MM.1S (cell line): ENCODE results near the gene CYP24A1.

ENCODE experiments used
- DNase-seq: peaks from one replicate; pipeline ENCODE4 v3.0.0-alpha.2; 2015
- H2AFZ ChIP-seq: fragments of 300-600 bp; sonication (generic); 2 replicates; pipeline ENCODE4 v1.6.0; 2016; ENCODE audit warnings: antibody characterized with exemption, low read length
- H3F3A ChIP-seq: fragments of 300-600 bp; sonication (generic); 2 replicates; pipeline ENCODE4 v1.6.1; 2016; ENCODE audit warnings: mild to moderate bottlenecking, antibody characterized with exemption, low read length, moderate library complexity, mixed read lengths; ENCODE audit not compliant: insufficient read depth
- H3K27ac ChIP-seq: fragments of 300-600 bp; sonication (generic); 2 replicates; pipeline ENCODE4 v1.5.1; 2016; ENCODE audit warnings: mild to moderate bottlenecking, low read length
- H3K27me3 ChIP-seq: fragments of 300-600 bp; sonication (generic); replicated peaks from 2 replicates; pipeline ENCODE4 v1.6.0; 2016; ENCODE audit warnings: low read length; ENCODE audit not compliant: insufficient read depth
- H3K36me3 ChIP-seq: fragments of 300-600 bp; sonication (generic); replicated peaks from 2 replicates; pipeline ENCODE4 v1.6.1; 2016; ENCODE audit warnings: mild to moderate bottlenecking, low read length, mixed read lengths; ENCODE audit not compliant: insufficient read depth
- H3K4me1 ChIP-seq: fragments of 300-600 bp; sonication (generic); 2 replicates; pipeline ENCODE4 v1.6.1; 2016; ENCODE audit warnings: low read length, mixed read lengths
- H3K4me2 ChIP-seq: fragments of 300-600 bp; sonication (generic); 2 replicates; pipeline ENCODE4 v1.6.0; 2016; ENCODE audit warnings: low read depth, low read length
- H3K4me3 ChIP-seq: fragments of 300-600 bp; sonication (generic); 2 replicates; pipeline ENCODE4 v1.5.1; 2016; ENCODE audit warnings: low read length, mixed read lengths
- H3K79me2 ChIP-seq: fragments of 300-600 bp; sonication (generic); 2 replicates; pipeline ENCODE4 v1.6.1; 2016; ENCODE audit warnings: mixed run types, low read length, mixed read lengths
- H3K9ac ChIP-seq: fragments of 300-600 bp; sonication (generic); 2 replicates; pipeline ENCODE4 v1.6.1; 2016; ENCODE audit warnings: low read length, mixed read lengths
- H3K9me2 ChIP-seq: fragments of 300-600 bp; sonication (generic); replicated peaks from 2 replicates; pipeline ENCODE4 v1.6.1; 2016; ENCODE audit warnings: mild to moderate bottlenecking, low read length, mixed read lengths; ENCODE audit not compliant: insufficient read depth
- H3K9me3 ChIP-seq: fragments of 300-600 bp; sonication (generic); replicated peaks from 2 replicates; pipeline ENCODE4 v1.6.1; 2016; ENCODE audit warnings: mild to moderate bottlenecking, low read length, mixed read lengths; ENCODE audit not compliant: insufficient read depth
- H4K20me1 ChIP-seq: fragments of 300-600 bp; sonication (generic); 2 replicates; pipeline ENCODE4 v1.6.1; 2016; ENCODE audit warnings: mild to moderate bottlenecking, low read length, moderate library complexity, mixed read lengths; ENCODE audit not compliant: insufficient read depth
- EZH2 ChIP-seq: fragments of 300-600 bp; sonication (generic); optimal IDR thresholded peaks from 2 replicates; pipeline ENCODE3; 2017; ENCODE audit warnings: low read depth, mild to moderate bottlenecking, antibody characterized with exemption, low read length, mixed read lengths
- EZH2phosphoT487 ChIP-seq: fragments of 300-600 bp; sonication (generic); IDR thresholded peaks from 2 replicates; pipeline ENCODE4 v1.6.1; 2018; ENCODE audit warnings: antibody characterized with exemption, low read length
- TF ChIP-seq, protein P1 (sequence below): fragments of 300-600 bp; sonication (generic); IDR thresholded peaks from 2 replicates; pipeline ENCODE4 v1.5.1; 2016; ENCODE audit warnings: antibody characterized with exemption, low read length, mixed read lengths

Gene CYP24A1

DNA sequence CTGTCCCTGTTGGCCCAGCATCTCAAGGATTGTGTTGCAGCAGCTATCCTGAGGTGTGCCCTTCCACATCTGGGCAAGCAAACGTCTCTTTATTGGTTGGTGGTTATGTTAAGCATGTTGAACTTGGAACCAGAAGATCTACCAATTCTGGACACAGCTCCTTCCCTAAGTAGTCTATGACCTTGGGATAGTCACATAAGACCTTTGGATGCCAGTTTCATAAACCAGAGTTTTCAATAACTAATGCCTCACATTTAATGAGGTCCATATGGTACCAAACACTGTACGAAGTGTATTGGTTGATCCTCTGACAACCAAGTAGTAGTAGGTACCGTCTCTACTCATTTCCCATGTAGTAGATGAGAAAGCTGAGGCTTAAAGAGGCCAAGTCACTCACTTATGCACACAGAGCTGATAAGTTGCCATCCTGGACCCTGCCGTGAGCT lies 3.7 kb downstream of the CYP24A1 start:
- no peak for DNase-seq
- Histone ChIP-seq H3K27me3 (peaks cover 23% of the 10 kb centered on the region; the same call in 1 of the 2 replicates), H3K79me2 (no peaks in the 10 kb centered on the region), H3K9me3 (no peaks in the 10 kb centered on the region), H3K9me2 (no peaks in the 10 kb centered on the region), H3F3A (no peaks in the 10 kb centered on the region), H3K9ac (no peak overlapping the region), H3K4me2 (no peak overlapping the region), H3K4me3 (no peak overlapping the region), H3K27ac (no peak overlapping the region), H4K20me1 (no peaks in the 10 kb centered on the region), H3K4me1 (no peaks in the 10 kb centered on the region), H3K36me3 (no peaks in the 10 kb centered on the region), H2AFZ (no peak overlapping the region)
- TF ChIP-seq EZH2 (no peak), EZH2phosphoT487 (no peak)
- TF ChIP-seq, protein P1, sequence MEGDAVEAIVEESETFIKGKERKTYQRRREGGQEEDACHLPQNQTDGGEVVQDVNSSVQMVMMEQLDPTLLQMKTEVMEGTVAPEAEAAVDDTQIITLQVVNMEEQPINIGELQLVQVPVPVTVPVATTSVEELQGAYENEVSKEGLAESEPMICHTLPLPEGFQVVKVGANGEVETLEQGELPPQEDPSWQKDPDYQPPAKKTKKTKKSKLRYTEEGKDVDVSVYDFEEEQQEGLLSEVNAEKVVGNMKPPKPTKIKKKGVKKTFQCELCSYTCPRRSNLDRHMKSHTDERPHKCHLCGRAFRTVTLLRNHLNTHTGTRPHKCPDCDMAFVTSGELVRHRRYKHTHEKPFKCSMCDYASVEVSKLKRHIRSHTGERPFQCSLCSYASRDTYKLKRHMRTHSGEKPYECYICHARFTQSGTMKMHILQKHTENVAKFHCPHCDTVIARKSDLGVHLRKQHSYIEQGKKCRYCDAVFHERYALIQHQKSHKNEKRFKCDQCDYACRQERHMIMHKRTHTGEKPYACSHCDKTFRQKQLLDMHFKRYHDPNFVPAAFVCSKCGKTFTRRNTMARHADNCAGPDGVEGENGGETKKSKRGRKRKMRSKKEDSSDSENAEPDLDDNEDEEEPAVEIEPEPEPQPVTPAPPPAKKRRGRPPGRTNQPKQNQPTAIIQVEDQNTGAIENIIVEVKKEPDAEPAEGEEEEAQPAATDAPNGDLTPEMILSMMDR: no peak

DNA sequence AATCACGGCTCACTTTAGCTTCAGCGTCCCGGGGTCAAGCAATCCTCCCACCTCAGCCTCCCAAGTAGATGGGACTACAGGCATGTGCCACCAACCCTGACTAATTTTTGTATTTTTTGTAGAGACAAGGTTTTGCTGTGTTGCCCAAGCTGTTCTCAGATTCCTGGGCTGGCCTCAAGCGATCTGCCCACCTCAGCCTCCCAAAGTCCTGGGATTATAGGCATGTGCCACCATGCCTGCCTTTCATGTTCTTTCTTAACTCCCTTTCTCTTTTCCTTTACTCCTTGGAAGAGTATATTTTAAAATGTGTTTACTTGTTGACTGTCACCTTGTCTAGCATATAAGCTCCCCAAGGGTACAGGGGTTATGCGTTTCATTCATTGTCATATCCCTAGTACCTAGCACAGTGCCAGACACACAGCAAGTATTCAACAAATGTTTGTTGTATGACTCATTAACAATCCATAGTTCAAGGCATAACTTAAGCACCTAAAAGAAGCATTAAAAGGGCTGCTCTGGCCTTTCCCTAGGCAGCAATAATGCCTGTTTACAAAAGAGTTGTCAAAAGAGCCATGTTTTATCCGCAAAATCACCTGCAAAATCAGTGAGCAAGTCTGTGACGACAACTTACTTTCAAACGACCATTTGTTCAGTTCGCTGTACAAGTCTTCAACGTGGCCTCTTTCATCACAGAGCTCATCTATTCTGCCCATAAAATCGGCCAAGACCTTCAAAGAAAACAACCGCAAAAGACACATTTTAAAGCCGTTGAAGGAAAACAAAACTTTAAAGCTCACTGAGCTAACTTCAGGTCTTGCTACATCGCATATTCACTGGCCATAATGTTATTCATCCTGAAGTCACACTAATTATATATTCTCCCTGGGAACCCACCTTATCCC lies 4.6 kb downstream of the CYP24A1 start:
- Histone ChIP-seq H3K9me2 (no peaks in the 10 kb centered on the region), H4K20me1 (no peaks in the 10 kb centered on the region), H3K9me3 (no peaks in the 10 kb centered on the region), H3K27ac (no peak overlapping the region), H3K4me1 (no peaks in the 10 kb centered on the region), H3K4me3 (no peak overlapping the region), H2AFZ (no peak overlapping the region), H3K27me3 (peaks cover 17% of the 10 kb centered on the region; the same call in 1 of the 2 replicates), H3K9ac (no peak overlapping the region), H3K36me3 (no peaks in the 10 kb centered on the region), H3K79me2 (no peaks in the 10 kb centered on the region), H3F3A (no peaks in the 10 kb centered on the region), H3K4me2 (no peak overlapping the region)
- no peak for DNase-seq
- TF ChIP-seq EZH2phosphoT487 (no peak), EZH2 (no peak)
- TF ChIP-seq, protein P1: no peak

DNA sequence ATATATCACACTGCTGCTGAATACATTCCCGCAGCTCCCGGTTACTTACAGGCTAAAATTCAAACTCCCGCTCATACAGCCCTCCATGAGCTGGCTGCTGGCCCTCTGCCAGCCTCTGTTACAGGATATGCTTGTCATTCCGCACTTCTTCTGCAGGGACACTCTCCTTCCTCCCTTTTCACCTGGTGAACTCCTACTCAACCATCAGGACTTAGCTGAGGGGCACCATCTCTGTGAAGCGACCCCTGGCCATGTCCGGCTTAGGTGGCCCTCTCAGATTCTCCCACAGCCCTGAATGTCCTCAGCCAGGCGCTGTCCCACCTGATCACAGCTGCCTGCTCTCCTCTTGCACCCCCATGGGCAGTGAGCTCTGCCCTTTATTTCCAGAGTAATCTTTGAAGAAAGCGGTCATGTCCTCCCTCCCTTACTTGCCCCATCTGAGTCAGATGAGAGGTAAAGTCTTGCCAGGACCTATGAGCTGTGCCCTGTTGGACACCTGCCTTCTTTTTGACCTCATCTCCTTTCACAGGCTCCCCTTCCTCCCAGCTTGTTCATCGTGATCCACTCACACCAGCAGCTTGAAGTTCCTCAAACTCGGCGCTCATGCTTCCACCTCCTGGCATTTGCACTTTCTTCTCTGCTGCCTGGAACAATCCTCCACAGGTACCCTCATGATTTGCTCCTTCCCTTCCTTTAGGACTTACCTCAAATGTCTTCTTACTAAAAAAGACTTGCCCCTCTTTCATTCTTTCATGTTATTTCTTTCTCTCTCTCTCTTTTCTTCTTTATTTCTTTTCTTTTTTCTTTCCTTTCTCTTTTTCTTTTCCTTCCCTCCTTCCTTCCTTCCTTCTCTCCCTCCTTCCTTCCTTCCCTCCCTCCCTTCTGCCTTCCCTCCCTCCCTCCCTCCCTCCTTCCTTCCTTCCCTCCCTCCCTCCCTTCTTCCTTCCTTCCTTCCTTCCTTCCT lies 5.6 kb downstream of the CYP24A1 start:
- Histone ChIP-seq H4K20me1 (no peaks in the 10 kb centered on the region), H3K27me3 (peaks cover 8% of the 10 kb centered on the region; the same call in 1 of the 2 replicates), H3K9ac (no peak overlapping the region), H3K27ac (no peak overlapping the region), H3K9me3 (no peaks in the 10 kb centered on the region), H3K4me1 (no peaks in the 10 kb centered on the region), H2AFZ (no peak overlapping the region), H3K79me2 (no peaks in the 10 kb centered on the region), H3F3A (no peaks in the 10 kb centered on the region), H3K36me3 (no peaks in the 10 kb centered on the region), H3K9me2 (no peaks in the 10 kb centered on the region), H3K4me3 (no peak overlapping the region), H3K4me2 (no peak overlapping the region)
- TF ChIP-seq, protein P1: no peak
- TF ChIP-seq EZH2phosphoT487 (no peak), EZH2 (no peak)
- DNase-seq: no peak
